K562 (cell line): Measurements from ENCODE around the gene EPB41L2. TPM values are rescaled to one million over a fixed set of nuclear protein-coding genes. Genes with fewer than 3 reads are reported as not detected.

Experiments used
- ATAC-seq: fragments of 200-7000 bp; cut with Tn5 transposase; 3 replicates; pipeline ENCODE4 v1.9.1; 2020; ENCODE audit warnings: moderate library complexity
- BruUV-seq: library from RNA; stranded (reverse); fragments of 400-500 nt; replicated peaks from 2 replicates; lab custom pipeline; 2021; lab: Mats Ljungman, UMichigan
- CTCF ChIA-PET: fragments of 300-600 bp; formaldehyde crosslinking; extraction: SDS; loops from one replicate; lab custom pipeline; 2021; ENCODE audit warnings: low intra/inter-chr PET ratio; lab: Yijun Ruan, JAX
- POLR2A ChIA-PET: fragments of 300-600, 350-650 bp; sonication (Branson Sonifier 250); formaldehyde crosslinking; extraction: SDS; loops from one replicate; lab custom pipeline; 2021; ENCODE audit warnings: antibody characterized with exemption, inconsistent platforms; lab: Yijun Ruan, JAX
- DNase-seq, 4 experiments: peaks; one replicate each; pipeline versions ENCODE4 v3.0.0 to v3.0.0-alpha.2; 2011 to 2018; ENCODE audit warnings: low spot score in 3 of 4, mixed read lengths in 3 of 4; ENCODE audit errors: extremely low read depth in 1 of 4
- FAIRE-seq: peaks from 2 replicates; lab custom pipeline; 2011; peaks lifted over from hg19 to GRCh38; lab: Jason Lieb, UNC
- H2AFZ ChIP-seq: 2 replicates; pipeline ENCODE4 v1.6.0; 2011; ENCODE audit warnings: low read depth, low read length, control low read depth, inconsistent platforms
- H3K27ac ChIP-seq: fragments of 200-600 bp; 3 replicates; pipeline ENCODE4 v1.8.0; 2011; ENCODE audit warnings: low read depth, mild to moderate bottlenecking, control low read depth, inconsistent platforms, low read length, moderate library complexity, mixed read lengths; ENCODE audit errors: extremely low read depth
- H3K27me3 ChIP-seq, 2 experiments: fragments of 300-600 bp in 1 of 2; 2 replicates in 1 of 2; 3 replicates in 1 of 2; pipeline versions ENCODE4 v1.6.0 to v1.8.0; 2011; ENCODE audit warnings: inconsistent platforms in 2 of 2, low read length in 2 of 2, mild to moderate bottlenecking in 1 of 2, mixed read lengths in 1 of 2, moderate library complexity in 1 of 2; ENCODE audit not compliant: control insufficient read depth in 2 of 2, insufficient read depth in 2 of 2
- H3K36me3 ChIP-seq: fragments of 300-600 bp; 3 replicates; pipeline ENCODE4 v1.8.0; 2011; ENCODE audit warnings: mild to moderate bottlenecking, low read length, inconsistent platforms; ENCODE audit not compliant: control insufficient read depth, insufficient read depth
- H3K4me1 ChIP-seq, 2 experiments: fragments of 200-600 bp in 1 of 2; replicated peaks in 1 of 2; 2 replicates in 1 of 2; 3 replicates in 1 of 2; pipeline versions ENCODE4 v1.5.1 to v1.8.0; 2011; ENCODE audit warnings: inconsistent platforms in 2 of 2, low read length in 2 of 2, mild to moderate bottlenecking in 1 of 2, mixed read lengths in 1 of 2, moderate library complexity in 1 of 2; ENCODE audit not compliant: control insufficient read depth in 2 of 2, insufficient read depth in 2 of 2
- H3K4me2 ChIP-seq: 2 replicates; pipeline ENCODE4 v1.6.1; 2011; ENCODE audit warnings: low read length, control low read depth, inconsistent platforms, mixed read lengths; ENCODE audit not compliant: insufficient read depth
- H3K4me3 ChIP-seq: fragments of 200-600 bp; sonication (generic), shearing (Covaris generic); 2 replicates; pipeline ENCODE4 v1.5.1; 2016; ENCODE audit warnings: control low read depth, inconsistent platforms
- H3K79me2 ChIP-seq: fragments of 200-600 bp; 3 replicates; pipeline ENCODE4 v1.8.0; 2011; ENCODE audit warnings: low read length, inconsistent platforms; ENCODE audit not compliant: control insufficient read depth, insufficient read depth
- H3K9ac ChIP-seq, 2 experiments: 2 replicates each; pipeline versions ENCODE4 v1.6.0 to v1.6.1; 2011; ENCODE audit warnings: low read depth in 2 of 2, low read length in 2 of 2, control low read depth in 1 of 2, inconsistent platforms in 1 of 2, mild to moderate bottlenecking in 1 of 2, mixed read lengths in 1 of 2; ENCODE audit not compliant: insufficient read depth in 1 of 2
- H3K9me1 ChIP-seq: one replicate; pipeline ENCODE4 v1.6.0; 2011; ENCODE audit warnings: inconsistent platforms, mild to moderate bottlenecking, low read length, moderate library complexity; ENCODE audit not compliant: control insufficient read depth, insufficient read depth
- H3K9me3 ChIP-seq: replicated peaks from 2 replicates; pipeline ENCODE4 v1.5.1; 2011; ENCODE audit warnings: low read depth, low read length, inconsistent platforms; ENCODE audit not compliant: control insufficient read depth, insufficient read depth
- H4K20me1 ChIP-seq: replicated peaks from 2 replicates; pipeline ENCODE4 v1.6.1; 2011; ENCODE audit warnings: low read length, inconsistent platforms, mixed read lengths; ENCODE audit not compliant: control insufficient read depth, insufficient read depth
- ELF2 ChIP-seq: fragments of 250-450 bp; sonication (Bioruptor Pico); IDR thresholded peaks from 2 replicates; pipeline ENCODE4 v1.5.0; 2021; ENCODE audit warnings: mild to moderate bottlenecking
- MAZ ChIP-seq, 2 experiments: fragments of 450-650 bp in 1 of 2; sonication (generic) in 1 of 2; formaldehyde crosslinking; IDR thresholded peaks in 1 of 2; conservative IDR thresholded peaks in 1 of 2; 2 replicates each; pipeline versions ENCODE4 v1.4.0 to v1.5.0; 2020; ENCODE audit warnings: mild to moderate bottlenecking in 1 of 2, missing genetic modification reagents in 1 of 2
- RAD21 ChIP-seq, 2 experiments: fragments of 250-450 bp in 1 of 2; fragments of 450-650 bp in 1 of 2; sonication (Bioruptor Pico) in 1 of 2; formaldehyde crosslinking in 1 of 2; IDR thresholded peaks in 1 of 2; conservative IDR thresholded peaks in 1 of 2; 2 replicates each; pipeline versions ENCODE4 v1.4.0 to v1.8.0; 2020 to 2022; ENCODE audit warnings: mild to moderate bottlenecking in 2 of 2, moderate library complexity in 1 of 2
- RNF2 ChIP-seq: sonication (generic); IDR thresholded peaks from 2 replicates; pipeline ENCODE4 v1.6.1; 2016
- ZNF12 ChIP-seq: sonication (generic); formaldehyde crosslinking; IDR thresholded peaks from 2 replicates; pipeline ENCODE4 v1.4.0; 2020; ENCODE audit warnings: mild to moderate bottlenecking, missing genetic modification reagents
- WGBS: fragments of 100-300 bp; shearing (Covaris generic); methylation state at CpG from one replicate; pipeline ENCODE4 v1.1.6; 2016; ENCODE audit warnings: low coverage, mixed read lengths; ENCODE audit not compliant: insufficient coverage; ENCODE audit errors: missing lambda C conversion rate; 5-methylcytosine and 5-hydroxymethylcytosine counted together
- in situ Hi-C: fragments of 300-500 bp; cut with MboI; formaldehyde crosslinking; loops from 4 replicates; pipeline ENCODE4 v1.15.0; 2018; ENCODE audit warnings: inconsistent platforms, mixed read lengths
- intact Hi-C: fragments of 100-400 bp; cut with micrococcal nuclease; formaldehyde crosslinking; loops from 2 replicates; pipeline ENCODE4 v1.14.2; 2022
- polyA plus RNA-seq, 8 experiments: library from polyadenylated mRNA; depleted of rRNA in 4 of 8; stranded (reverse) in 5 of 8; unstranded in 3 of 8; fragments of >200 nt; fragmentation: Nextera tagmentation in 2 of 8; fragmentation: Illumina TruSeq in 1 of 8; extraction: Ambion mirVana in 2 of 8; extraction: Trizol in 1 of 8; gene quantifications; 2 replicates each; pipeline versions ENCODE4 v1.2.1 to v1.2.3, GENCODE V29; 2011 to 2014; ENCODE audit warnings: inconsistent platforms in 1 of 8, missing spikeins in 1 of 8
- total RNA-seq, 7 experiments: library from RNA; depleted of rRNA in 6 of 7; stranded (reverse); fragments of >200 nt in 6 of 7; fragmentation: Illumina TruSeq in 2 of 7; extraction: Trizol in 2 of 7; gene quantifications; 2 replicates each; pipeline versions ENCODE4 v1.2.1 to v1.2.3, GENCODE V29; 2011 to 2021; ENCODE audit warnings: low replicate concordance in 1 of 7
- TF ChIP-seq, protein P1 (sequence below), 2 experiments: fragments of 450-650 bp; formaldehyde crosslinking in 1 of 2; IDR thresholded peaks; 2 replicates each; pipeline versions ENCODE4 v1.4.0 to v1.6.1; 2014 to 2020; ENCODE audit warnings: mild to moderate bottlenecking in 2 of 2, borderline replicate concordance in 1 of 2, low read depth in 1 of 2
- TF ChIP-seq, protein P2 (sequence below), 3 experiments: IDR thresholded peaks in 2 of 3; conservative IDR thresholded peaks in 1 of 3; 2 replicates each; pipeline ENCODE4 v1.5.1; 2011 to 2012; ENCODE audit warnings: low read length in 3 of 3, mild to moderate bottlenecking in 3 of 3, control low read depth in 2 of 3, improper control_type of control experiment in 1 of 3, inconsistent platforms in 1 of 3, low read depth in 1 of 3, mixed read lengths in 1 of 3, moderate library complexity in 1 of 3; ENCODE audit not compliant: insufficient read depth in 2 of 3

EPB41L2 gene
- total and polyA plus RNA-seq, 9 of the 15 experiments (the other 6 are each of a cell fraction or from before 2014, with no cell fraction given), result 5.1 to 53.6 (median 25.0) TPM

DNA sequence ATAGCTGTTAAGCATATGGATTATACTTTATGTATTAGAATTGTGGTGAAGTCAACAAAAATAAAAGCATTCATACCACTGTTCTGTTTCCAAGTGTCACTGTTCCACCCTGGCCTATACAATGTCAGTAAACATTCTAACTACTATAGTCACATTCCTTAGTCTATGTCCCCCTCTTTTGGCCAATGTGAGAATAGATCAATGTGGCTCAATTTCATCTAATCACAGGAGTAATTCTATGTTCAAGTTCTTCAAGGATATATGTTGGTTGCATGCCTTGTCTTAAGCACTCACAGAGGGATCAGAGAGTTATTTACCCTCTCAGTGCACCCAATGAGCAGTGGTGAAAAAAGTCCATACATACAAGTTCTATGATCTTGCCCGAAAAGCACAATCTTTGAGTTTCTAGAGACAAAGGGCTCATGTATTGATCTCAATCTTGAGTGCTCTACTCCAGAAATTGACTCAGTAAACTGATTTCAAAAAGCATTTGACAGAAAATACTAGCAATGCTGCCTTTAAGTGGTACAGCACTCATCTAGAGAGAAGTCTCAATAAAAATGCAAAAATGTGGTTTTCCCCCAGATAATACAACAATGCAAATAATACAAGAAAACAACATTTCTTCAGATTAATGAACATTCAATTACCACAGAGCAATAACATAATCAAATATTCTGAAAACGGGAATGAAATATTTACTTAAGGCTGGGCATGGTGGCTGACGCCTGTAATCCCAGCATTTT is 219.3 kb downstream of the EPB41L2 start:
- FAIRE-seq, result no peak
- Histone ChIP-seq H3K4me1 (no peaks in the 10 kb centered on the region), H2AFZ (no peak overlapping the region)
- POLR2A ChIA-PET, result no interaction called here
- TF ChIP-seq MAZ (CRISPR knock-in tag; conservative IDR thresholded peaks at IDR 0.05 in 1 of 2, IDR thresholded peaks at IDR 0.05 in 1 of 2) (no peak), RNF2 (no peak), ZNF12 (CRISPR knock-in tag) (no peak), ELF2 (no peak), RAD21 (CRISPR knock-in tag; conservative IDR thresholded peaks at IDR 0.05 in 1 of 2, IDR thresholded peaks at IDR 0.05 in 1 of 2) (peak; percentile 70 to 77)
- TF ChIP-seq, protein P1, sequence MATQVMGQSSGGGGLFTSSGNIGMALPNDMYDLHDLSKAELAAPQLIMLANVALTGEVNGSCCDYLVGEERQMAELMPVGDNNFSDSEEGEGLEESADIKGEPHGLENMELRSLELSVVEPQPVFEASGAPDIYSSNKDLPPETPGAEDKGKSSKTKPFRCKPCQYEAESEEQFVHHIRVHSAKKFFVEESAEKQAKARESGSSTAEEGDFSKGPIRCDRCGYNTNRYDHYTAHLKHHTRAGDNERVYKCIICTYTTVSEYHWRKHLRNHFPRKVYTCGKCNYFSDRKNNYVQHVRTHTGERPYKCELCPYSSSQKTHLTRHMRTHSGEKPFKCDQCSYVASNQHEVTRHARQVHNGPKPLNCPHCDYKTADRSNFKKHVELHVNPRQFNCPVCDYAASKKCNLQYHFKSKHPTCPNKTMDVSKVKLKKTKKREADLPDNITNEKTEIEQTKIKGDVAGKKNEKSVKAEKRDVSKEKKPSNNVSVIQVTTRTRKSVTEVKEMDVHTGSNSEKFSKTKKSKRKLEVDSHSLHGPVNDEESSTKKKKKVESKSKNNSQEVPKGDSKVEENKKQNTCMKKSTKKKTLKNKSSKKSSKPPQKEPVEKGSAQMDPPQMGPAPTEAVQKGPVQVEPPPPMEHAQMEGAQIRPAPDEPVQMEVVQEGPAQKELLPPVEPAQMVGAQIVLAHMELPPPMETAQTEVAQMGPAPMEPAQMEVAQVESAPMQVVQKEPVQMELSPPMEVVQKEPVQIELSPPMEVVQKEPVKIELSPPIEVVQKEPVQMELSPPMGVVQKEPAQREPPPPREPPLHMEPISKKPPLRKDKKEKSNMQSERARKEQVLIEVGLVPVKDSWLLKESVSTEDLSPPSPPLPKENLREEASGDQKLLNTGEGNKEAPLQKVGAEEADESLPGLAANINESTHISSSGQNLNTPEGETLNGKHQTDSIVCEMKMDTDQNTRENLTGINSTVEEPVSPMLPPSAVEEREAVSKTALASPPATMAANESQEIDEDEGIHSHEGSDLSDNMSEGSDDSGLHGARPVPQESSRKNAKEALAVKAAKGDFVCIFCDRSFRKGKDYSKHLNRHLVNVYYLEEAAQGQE (IDR thresholded peaks at IDR 0.05; ENCODE audit: borderline replicate concordance), result peak; percentile 16; the same call in 1 of the 2 replicates
- TF ChIP-seq, protein P1 (CRISPR knock-in tag; IDR thresholded peaks at IDR 0.05; ENCODE audit: low read depth), result no peak
- TF ChIP-seq, protein P2, sequence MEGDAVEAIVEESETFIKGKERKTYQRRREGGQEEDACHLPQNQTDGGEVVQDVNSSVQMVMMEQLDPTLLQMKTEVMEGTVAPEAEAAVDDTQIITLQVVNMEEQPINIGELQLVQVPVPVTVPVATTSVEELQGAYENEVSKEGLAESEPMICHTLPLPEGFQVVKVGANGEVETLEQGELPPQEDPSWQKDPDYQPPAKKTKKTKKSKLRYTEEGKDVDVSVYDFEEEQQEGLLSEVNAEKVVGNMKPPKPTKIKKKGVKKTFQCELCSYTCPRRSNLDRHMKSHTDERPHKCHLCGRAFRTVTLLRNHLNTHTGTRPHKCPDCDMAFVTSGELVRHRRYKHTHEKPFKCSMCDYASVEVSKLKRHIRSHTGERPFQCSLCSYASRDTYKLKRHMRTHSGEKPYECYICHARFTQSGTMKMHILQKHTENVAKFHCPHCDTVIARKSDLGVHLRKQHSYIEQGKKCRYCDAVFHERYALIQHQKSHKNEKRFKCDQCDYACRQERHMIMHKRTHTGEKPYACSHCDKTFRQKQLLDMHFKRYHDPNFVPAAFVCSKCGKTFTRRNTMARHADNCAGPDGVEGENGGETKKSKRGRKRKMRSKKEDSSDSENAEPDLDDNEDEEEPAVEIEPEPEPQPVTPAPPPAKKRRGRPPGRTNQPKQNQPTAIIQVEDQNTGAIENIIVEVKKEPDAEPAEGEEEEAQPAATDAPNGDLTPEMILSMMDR (IDR thresholded peaks at IDR 0.05 in 2 of 3, conservative IDR thresholded peaks at IDR 0.05 in 1 of 3; ENCODE audit: insufficient read depth in 2 of 3, low read depth in 1 of 3, low read length in 3 of 3), result peak; percentile 41 to 65 (median 59); a peak in 5 of 6 replicates
- TF ChIP-seq, all 486 proteins: peak for 3
- H3K9me1 ChIP-seq, result no peaks in the 10 kb centered on the region
- no peaks in the 10 kb centered on the region for H3K9me3 ChIP-seq
- no peak overlapping the region for H3K4me2 ChIP-seq
- no peak overlapping the region for H3K4me3 ChIP-seq
- ATAC-seq (peak; percentile 85), DNase-seq (peak in 2 of 4 experiments; percentile 32 to 38)
- intact Hi-C loops (loop anchor here (2.0 to 10.0 kb wide), 2 partner anchors 521 to 809 kb away; no protein-coding TSS in a partner anchor), in situ Hi-C loops (no loop called here)
- H3K36me3 ChIP-seq, result no peaks in the 10 kb centered on the region
- no peaks in the 10 kb centered on the region for H4K20me1 ChIP-seq
- H3K27ac ChIP-seq, result no peak overlapping the region
- WGBS, result 15% methylated on average over 3 of the region's 3 CpGs
- CTCF ChIA-PET, result interaction anchor here (0.5 to 0.6 kb wide), 3 partner anchors 310 to 955 kb away, joined by 3 to 4 read pairs (median 3); no protein-coding TSS in a partner anchor
- H3K27me3 ChIP-seq, result no peaks in the 10 kb centered on the region
- no TSS peak for BruUV-seq
- H3K79me2 ChIP-seq, result no peaks in the 10 kb centered on the region
- H3K9ac ChIP-seq, result no peak overlapping the region
